Mucosa of descending colon (tissue), 3 donors: ENCODE measurements around the gene MCOLN2. TPM values are rescaled to one million over a fixed set of nuclear protein-coding genes. Genes with fewer than 3 reads are reported as not detected.

Experiments used
- ATAC-seq: fragments of 200-7000 bp; cut with Tn5 transposase; one replicate; pipeline ENCODE4 v1.9.1; 2020; ENCODE audit warnings: mild to moderate bottlenecking, moderate library complexity
- DNase-seq, 3 donors: peaks; one replicate each; pipeline ENCODE4 v3.0.0-alpha.2; 2020
- H3K36me3 ChIP-seq: fragments of 200-600 bp; one replicate; pipeline ENCODE4 v1.8.0; 2021; ENCODE audit warnings: low read depth, mild to moderate bottlenecking
- H3K4me1 ChIP-seq: fragments of 200-600 bp; one replicate; pipeline ENCODE4 v1.8.0; 2021; ENCODE audit warnings: low read depth, mild to moderate bottlenecking
- H3K4me3 ChIP-seq: fragments of 200-600 bp; one replicate; pipeline ENCODE4 v1.8.0; 2021; ENCODE audit warnings: mild to moderate bottlenecking
- H3K9me3 ChIP-seq: fragments of 200-600 bp; one replicate; pipeline ENCODE4 v1.8.0; 2021; ENCODE audit warnings: mild to moderate bottlenecking
- intact Hi-C, 2 donors: fragments of 100-400 bp; cut with DNase I in 1 of 2; cut with micrococcal nuclease in 1 of 2; formaldehyde crosslinking; loops; one replicate each; pipeline versions ENCODE4 v1.11.0 to v1.11.1; 2022; cut with DNase I, micrococcal nuclease
- total RNA-seq, 3 donors: library from RNA; stranded (reverse); fragmentation: NEBNext Ultra II Directional in 2 of 3; extraction: Animal tissue kit (Norgen Biotek cat#: 25700) in 2 of 3; gene quantifications; one replicate each; pipeline versions ENCODE4 v1.2.1 to v1.2.4, GENCODE V29; 2021 to 2023
- TF ChIP-seq, protein P1 (sequence below): fragments of 200-600 bp; IDR thresholded peaks from one replicate; pipeline ENCODE4 v1.8.0; 2022; ENCODE audit warnings: antibody characterized with exemption, mild to moderate bottlenecking
- donor health status: DM: no; HTN: no; CAD: no; lungs with moderate emphysema.
- donor health status: DM: no; HTN: no; CAD: no.
- donor health status: DM: no; HTN: yes; CAD: no.

Gene MCOLN2
- total RNA-seq, 3 donors from 2014 or later = 10.8 to 101 (median 66.2) TPM

DNA sequence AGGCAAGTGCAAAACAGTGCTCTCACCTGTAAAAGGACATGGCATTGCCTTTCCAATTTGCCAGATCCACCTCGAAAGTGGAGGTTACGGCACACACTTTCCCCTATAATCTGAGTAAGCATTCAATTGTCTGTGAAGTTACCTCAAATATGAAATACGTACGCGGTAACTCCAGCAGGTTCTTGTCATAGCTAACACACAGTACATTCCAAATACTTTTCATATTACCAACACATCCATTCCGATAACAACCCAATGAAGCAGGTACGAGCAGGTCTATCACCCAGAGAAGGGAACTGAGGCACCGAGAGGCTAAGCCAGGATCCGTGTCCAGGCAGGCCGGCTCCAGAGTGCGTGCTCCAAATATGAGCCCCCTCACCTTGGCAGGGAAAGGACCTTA, 57.2 kb downstream of the MCOLN2 start:
- TF ChIP-seq, protein P1, sequence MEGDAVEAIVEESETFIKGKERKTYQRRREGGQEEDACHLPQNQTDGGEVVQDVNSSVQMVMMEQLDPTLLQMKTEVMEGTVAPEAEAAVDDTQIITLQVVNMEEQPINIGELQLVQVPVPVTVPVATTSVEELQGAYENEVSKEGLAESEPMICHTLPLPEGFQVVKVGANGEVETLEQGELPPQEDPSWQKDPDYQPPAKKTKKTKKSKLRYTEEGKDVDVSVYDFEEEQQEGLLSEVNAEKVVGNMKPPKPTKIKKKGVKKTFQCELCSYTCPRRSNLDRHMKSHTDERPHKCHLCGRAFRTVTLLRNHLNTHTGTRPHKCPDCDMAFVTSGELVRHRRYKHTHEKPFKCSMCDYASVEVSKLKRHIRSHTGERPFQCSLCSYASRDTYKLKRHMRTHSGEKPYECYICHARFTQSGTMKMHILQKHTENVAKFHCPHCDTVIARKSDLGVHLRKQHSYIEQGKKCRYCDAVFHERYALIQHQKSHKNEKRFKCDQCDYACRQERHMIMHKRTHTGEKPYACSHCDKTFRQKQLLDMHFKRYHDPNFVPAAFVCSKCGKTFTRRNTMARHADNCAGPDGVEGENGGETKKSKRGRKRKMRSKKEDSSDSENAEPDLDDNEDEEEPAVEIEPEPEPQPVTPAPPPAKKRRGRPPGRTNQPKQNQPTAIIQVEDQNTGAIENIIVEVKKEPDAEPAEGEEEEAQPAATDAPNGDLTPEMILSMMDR = no peak
- Histone ChIP-seq H3K4me3 (no peak overlapping the region), H3K9me3 (no peaks in the 10 kb centered on the region), H3K4me1 (peaks cover under 1% of the 10 kb centered on the region), H3K36me3 (no peaks in the 10 kb centered on the region)
- intact Hi-C loops = loop anchor here (5.0 to 10.0 kb wide), 4 partner anchors 165 to 323 kb away; partner anchors contain the start of gene C1orf52 (in 1 of the 2)
- ATAC-seq (no peak), DNase-seq (no peak)

DNA sequence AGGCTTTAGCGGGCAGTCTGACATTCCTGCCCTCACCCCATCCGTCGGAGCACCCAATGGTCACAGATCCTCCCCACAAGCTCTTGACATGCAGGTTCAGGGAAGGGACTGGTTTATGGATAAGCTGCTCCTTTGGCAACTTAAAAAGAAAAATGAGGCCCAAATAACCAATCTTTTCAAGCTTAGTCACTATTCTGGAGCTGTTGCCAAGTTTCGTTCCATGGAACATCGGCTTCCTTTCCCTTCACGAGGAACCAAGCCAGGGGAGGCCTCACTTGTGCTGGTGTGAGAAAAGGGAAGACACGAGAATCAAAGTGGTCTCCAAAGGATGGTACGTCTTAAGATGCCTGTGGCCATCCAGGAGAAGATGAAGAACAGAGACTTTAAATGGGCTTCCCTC, 57.8 kb downstream of the MCOLN2 start:
- no peak for ATAC-seq
- H3K4me1 ChIP-seq = no peaks in the 10 kb centered on the region

DNA sequence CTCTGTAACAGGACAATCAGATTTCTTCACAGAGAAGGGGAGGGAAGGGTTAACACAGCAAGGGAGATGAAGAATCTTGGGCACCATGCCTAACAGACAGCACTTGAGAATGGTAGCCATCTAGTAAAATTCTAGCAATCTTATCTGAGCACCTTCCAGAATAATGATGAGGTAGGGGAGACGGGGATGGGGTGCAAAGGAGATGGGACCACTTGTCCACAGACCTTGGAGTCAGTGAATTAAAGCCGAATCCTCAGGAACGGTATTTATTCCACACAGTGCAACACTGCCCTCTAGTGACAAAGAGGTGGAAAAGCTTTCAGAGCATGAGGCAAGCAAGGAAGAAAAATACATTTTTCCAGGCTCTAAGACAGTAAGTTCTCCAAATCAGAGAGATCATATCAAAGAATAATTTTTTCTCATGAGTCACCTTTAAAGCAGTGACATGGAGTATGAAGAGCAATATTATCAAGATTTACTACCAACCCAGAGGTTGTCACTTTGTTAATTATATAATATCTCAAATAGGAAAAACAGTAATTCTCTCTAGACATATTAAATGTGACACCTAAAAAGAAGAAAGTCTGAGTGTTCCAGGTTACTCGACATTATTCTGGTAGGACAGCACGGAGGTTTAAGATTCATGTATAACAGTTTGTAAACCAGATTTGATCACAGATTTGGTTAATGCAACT, 60.6 kb downstream of the MCOLN2 start:
- intact Hi-C loops = loop anchor here in 1 of 2 donors (10.0 kb wide), 1 partner anchor 171 kb away; no protein-coding TSS in a partner anchor
- H3K36me3 ChIP-seq = no peaks in the 10 kb centered on the region
- H3K4me3 ChIP-seq = no peak overlapping the region
- peak in 1 of 3 donors; percentile 19 for DNase-seq
- TF ChIP-seq, protein P1 = peak; percentile 78
- no peaks in the 10 kb centered on the region for H3K9me3 ChIP-seq
- no peaks in the 10 kb centered on the region for H3K4me1 ChIP-seq
- peak; percentile 87 for ATAC-seq

More for the DNA sequence above, 57.8 kb downstream of the MCOLN2 start:
- Histone ChIP-seq H3K9me3 (no peaks in the 10 kb centered on the region), H3K4me3 (no peak overlapping the region), H3K36me3 (no peaks in the 10 kb centered on the region)
- TF ChIP-seq, protein P1 = no peak
- intact Hi-C loops = loop anchor here in 1 of 2 donors (10.0 kb wide), 1 partner anchor 174 kb away; no protein-coding TSS in a partner anchor
- no peak for DNase-seq

DNA sequence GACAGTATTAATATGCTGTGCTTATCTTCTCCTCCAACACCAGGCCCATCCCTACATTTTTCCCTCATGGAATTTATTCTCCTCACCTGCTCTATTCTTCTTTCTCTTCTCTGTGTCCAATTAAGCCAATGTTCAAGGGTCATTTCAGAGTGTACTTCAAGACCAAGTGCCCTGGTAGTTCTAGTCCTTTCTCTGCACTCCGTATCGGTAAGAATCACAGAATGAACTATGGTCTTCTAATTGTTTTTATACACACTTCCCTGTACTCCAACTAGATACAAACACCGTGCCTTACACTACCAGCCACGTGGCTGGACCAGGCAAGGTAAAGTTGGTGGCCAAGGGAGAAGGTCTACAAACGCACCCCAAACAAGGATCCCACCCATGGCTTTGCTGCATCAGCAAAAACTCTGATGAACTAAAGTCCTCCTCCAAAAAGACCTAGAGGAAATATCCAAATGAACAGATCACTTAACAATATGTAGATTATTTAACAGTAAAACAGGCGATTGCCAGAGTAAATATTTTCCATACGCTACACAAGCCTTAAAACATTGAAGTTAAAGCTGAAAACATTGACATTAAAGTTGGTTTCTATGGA, 63.8 kb downstream of the MCOLN2 start:
- Histone ChIP-seq H3K36me3 (no peaks in the 10 kb centered on the region), H3K9me3 (no peaks in the 10 kb centered on the region), H3K4me3 (no peak overlapping the region), H3K4me1 (no peaks in the 10 kb centered on the region)
- intact Hi-C loops = loop anchor here in 1 of 2 donors (10.0 kb wide), 1 partner anchor 168 kb away; no protein-coding TSS in a partner anchor
- TF ChIP-seq, protein P1 = no peak
- ATAC-seq (no peak), DNase-seq (no peak)

DNA sequence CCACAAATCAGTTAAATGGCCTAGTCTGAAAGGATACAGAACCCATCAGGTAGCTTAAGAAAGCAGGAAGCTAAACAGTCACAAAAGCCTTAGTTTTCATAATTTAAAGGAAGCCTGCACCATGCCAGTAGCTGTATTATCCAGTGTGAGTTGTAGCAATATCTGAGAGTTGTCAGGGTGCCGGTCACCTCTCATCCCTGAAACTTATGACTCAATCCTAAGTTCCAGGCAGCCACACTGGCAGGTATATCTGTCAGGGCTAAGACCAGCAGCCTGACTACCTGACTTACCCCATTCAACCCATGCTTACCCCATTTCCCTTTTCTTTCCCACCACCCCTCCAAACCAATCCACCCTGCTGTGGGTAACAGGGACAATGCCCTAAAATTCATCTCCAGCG, 66.1 kb downstream of the MCOLN2 start:
- ATAC-seq = no peak
- intact Hi-C loops = loop anchor here in 1 of 2 donors (10.0 kb wide), 1 partner anchor 166 kb away; no protein-coding TSS in a partner anchor

More for the DNA sequence above, 66.1 kb downstream of the MCOLN2 start:
- H3K36me3 ChIP-seq = no peaks in the 10 kb centered on the region
- TF ChIP-seq, protein P1 = no peak
- no peaks in the 10 kb centered on the region for H3K4me1 ChIP-seq
- H3K9me3 ChIP-seq = no peaks in the 10 kb centered on the region
- no peak for DNase-seq
- no peak overlapping the region for H3K4me3 ChIP-seq
